Neural crest cell (in vitro differentiated cells): ENCODE data around the gene DERA. TPM values are rescaled to one million over a fixed set of nuclear protein-coding genes. Genes with fewer than 3 reads are reported as not detected.

Experiments
- DNase-seq: peaks from one replicate; pipeline ENCODE4 v3.0.0; 2021; ENCODE audit warnings: low read depth, mixed read lengths, low spot score
- H3K27ac Mint-ChIP-seq: one replicate; pipeline ENCODE4 v1.8.0; 2021; ENCODE audit warnings: mild to moderate bottlenecking, mixed read lengths; ENCODE audit not compliant: unreplicated experiment
- H3K27me3 Mint-ChIP-seq: 2 replicates; pipeline ENCODE4 v1.8.0; 2021; ENCODE audit warnings: low read depth, mild to moderate bottlenecking, mixed read lengths
- H3K36me3 Mint-ChIP-seq: 2 replicates; pipeline ENCODE4 v1.8.0; 2021; ENCODE audit warnings: low read depth, mild to moderate bottlenecking, mixed read lengths
- H3K4me1 Mint-ChIP-seq: 2 replicates; pipeline ENCODE4 v1.8.0; 2021; ENCODE audit warnings: mixed read lengths
- H3K4me3 Mint-ChIP-seq: one replicate; pipeline ENCODE4 v1.8.0; 2021; ENCODE audit warnings: mild to moderate bottlenecking, mixed read lengths
- H3K9me3 Mint-ChIP-seq: 2 replicates; pipeline ENCODE4 v1.8.0; 2021; ENCODE audit warnings: mixed read lengths
- CTCF ChIP-seq: fragments of 200-600 bp; sonication (generic); conservative IDR thresholded peaks from 2 replicates; pipeline ENCODE4 v1.5.0; 2021; ENCODE audit warnings: antibody characterized with exemption, mild to moderate bottlenecking
- total RNA-seq: library from RNA; stranded (reverse); gene quantifications from 2 replicates; pipeline ENCODE4 v1.2.1, GENCODE V29; 2021

DERA gene
- total RNA-seq, 1 donor from 2014 or later: 34.1 TPM

GRCh38 chr12:15971211-15971610 lies 60.1 kb downstream of the DERA start:
- no peak for TF ChIP-seq CTCF

GRCh38 chr12:15972894-15973293 lies 61.8 kb downstream of the DERA start:
- no peaks in the 10 kb centered on the region for H3K36me3 Mint-ChIP-seq
- peaks cover 11% of the 10 kb centered on the region for H3K4me1 Mint-ChIP-seq
- peak overlapping the region; percentile 5 for H3K27ac Mint-ChIP-seq
- H3K27me3 Mint-ChIP-seq: no peaks in the 10 kb centered on the region
- H3K9me3 Mint-ChIP-seq: no peaks in the 10 kb centered on the region
- DNase-seq: peak; percentile 17
- TF ChIP-seq CTCF: no peak
- H3K4me3 Mint-ChIP-seq: no peak overlapping the region

More at GRCh38 chr12:15971211-15971610, 60.1 kb downstream of the DERA start:
- Mint-ChIP-seq H3K4me3 (no peak overlapping the region), H3K4me1 (peaks cover 11% of the 10 kb centered on the region), H3K36me3 (no peaks in the 10 kb centered on the region), H3K27me3 (no peaks in the 10 kb centered on the region), H3K27ac (no peak overlapping the region), H3K9me3 (no peaks in the 10 kb centered on the region)
- DNase-seq: no peak

- no peak for DNase-seq
- Mint-ChIP-seq H3K4me3 (no peak overlapping the region), H3K27me3 (no peaks in the 10 kb centered on the region), H3K36me3 (peaks cover 3% of the 10 kb centered on the region), H3K4me1 (peaks cover 10% of the 10 kb centered on the region), H3K27ac (no peak overlapping the region), H3K9me3 (no peaks in the 10 kb centered on the region)
- TF ChIP-seq CTCF: no peak
Observed at GRCh38 chr12:15977999-15978951, 67.1 kb downstream of the DERA start.

- Mint-ChIP-seq H3K27ac (no peak overlapping the region), H3K9me3 (no peaks in the 10 kb centered on the region), H3K36me3 (peaks cover 4% of the 10 kb centered on the region), H3K4me3 (no peak overlapping the region), H3K27me3 (no peaks in the 10 kb centered on the region), H3K4me1 (peaks cover 9% of the 10 kb centered on the region)
- no peak for DNase-seq
- TF ChIP-seq CTCF: peak; percentile 68
Observed at GRCh38 chr12:15979096-15980092, 68.3 kb downstream of the DERA start.

GRCh38 chr12:15982071-15982470 lies 70.9 kb downstream of the DERA start:
- H3K27ac Mint-ChIP-seq: no peak overlapping the region
- H3K36me3 Mint-ChIP-seq: peaks cover 17% of the 10 kb centered on the region
- TF ChIP-seq CTCF: no peak
- H3K27me3 Mint-ChIP-seq: no peaks in the 10 kb centered on the region
- DNase-seq: no peak
- H3K9me3 Mint-ChIP-seq: no peaks in the 10 kb centered on the region
- no peak overlapping the region for H3K4me3 Mint-ChIP-seq
- peaks cover 9% of the 10 kb centered on the region for H3K4me1 Mint-ChIP-seq
